ENCODE measurements around the gene PRDM2.

DNA sequence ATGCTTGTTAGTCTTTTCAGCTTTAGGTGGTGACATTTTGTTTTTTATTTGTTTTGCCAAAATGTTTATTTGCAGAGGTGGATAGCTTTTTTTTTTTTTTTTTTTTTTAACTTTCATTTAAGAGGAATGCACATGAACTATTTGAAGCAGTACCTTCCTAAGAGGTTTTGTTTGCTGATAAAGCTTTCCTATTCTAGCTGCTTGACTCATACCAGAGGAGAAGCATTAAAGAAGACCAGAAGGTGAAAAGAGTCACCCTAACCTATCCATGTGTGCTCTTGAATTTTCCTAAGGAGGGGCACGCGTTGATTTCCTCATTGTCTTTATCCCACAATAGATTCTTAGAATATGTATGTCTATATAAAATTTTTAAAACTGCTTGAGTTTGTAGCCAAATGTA, 57.7 kb downstream of the PRDM2 start:
- TF ChIP-seq, protein P1, sequence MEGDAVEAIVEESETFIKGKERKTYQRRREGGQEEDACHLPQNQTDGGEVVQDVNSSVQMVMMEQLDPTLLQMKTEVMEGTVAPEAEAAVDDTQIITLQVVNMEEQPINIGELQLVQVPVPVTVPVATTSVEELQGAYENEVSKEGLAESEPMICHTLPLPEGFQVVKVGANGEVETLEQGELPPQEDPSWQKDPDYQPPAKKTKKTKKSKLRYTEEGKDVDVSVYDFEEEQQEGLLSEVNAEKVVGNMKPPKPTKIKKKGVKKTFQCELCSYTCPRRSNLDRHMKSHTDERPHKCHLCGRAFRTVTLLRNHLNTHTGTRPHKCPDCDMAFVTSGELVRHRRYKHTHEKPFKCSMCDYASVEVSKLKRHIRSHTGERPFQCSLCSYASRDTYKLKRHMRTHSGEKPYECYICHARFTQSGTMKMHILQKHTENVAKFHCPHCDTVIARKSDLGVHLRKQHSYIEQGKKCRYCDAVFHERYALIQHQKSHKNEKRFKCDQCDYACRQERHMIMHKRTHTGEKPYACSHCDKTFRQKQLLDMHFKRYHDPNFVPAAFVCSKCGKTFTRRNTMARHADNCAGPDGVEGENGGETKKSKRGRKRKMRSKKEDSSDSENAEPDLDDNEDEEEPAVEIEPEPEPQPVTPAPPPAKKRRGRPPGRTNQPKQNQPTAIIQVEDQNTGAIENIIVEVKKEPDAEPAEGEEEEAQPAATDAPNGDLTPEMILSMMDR (IDR thresholded peaks at IDR 0.05; ENCODE audit: insufficient read depth, low read length, poor library complexity, severe bottlenecking), result no peak
- no peak for TF ChIP-seq EZH2phosphoT487 (conservative IDR thresholded peaks at IDR 0.05; ENCODE audit: low read length)

Data from SU-DHL-6 (cell line).